ENCODE data around the gene SAMD10. TPM values are rescaled to one million over a fixed set of nuclear protein-coding genes. Genes with fewer than 3 reads are reported as not detected.
"Not testable (repeated sequence)": the region's sequence is repeated elsewhere in the genome, so short reads cannot be mapped to it uniquely, and the experiment has no call there.

Gene SAMD10
- total RNA-seq, 2 experiments from 2014 or later, result 20.5 to 21.8 TPM

DNA sequence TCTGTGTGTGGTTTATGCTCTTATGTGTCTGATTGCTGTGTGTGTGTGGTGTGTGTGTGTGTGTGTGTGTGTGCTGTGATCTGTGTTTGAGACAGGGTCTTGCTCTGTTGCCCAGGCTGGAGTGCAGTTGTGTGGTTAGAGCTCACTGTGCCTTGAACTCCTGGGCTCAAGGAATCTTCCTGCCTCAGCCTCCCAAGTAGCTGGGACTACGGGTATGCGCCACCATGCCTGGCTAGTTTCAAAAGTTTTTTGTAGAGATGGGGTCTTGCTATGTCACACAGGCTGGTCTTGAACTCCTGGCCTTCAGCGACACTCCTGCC lies 6.3 kb downstream of the SAMD10 start:
- H3K27ac Mint-ChIP-seq, result no peak overlapping the region
- peaks cover 42% of the 10 kb centered on the region for H3K4me1 Mint-ChIP-seq (ENCODE audit: low read depth)

DNA sequence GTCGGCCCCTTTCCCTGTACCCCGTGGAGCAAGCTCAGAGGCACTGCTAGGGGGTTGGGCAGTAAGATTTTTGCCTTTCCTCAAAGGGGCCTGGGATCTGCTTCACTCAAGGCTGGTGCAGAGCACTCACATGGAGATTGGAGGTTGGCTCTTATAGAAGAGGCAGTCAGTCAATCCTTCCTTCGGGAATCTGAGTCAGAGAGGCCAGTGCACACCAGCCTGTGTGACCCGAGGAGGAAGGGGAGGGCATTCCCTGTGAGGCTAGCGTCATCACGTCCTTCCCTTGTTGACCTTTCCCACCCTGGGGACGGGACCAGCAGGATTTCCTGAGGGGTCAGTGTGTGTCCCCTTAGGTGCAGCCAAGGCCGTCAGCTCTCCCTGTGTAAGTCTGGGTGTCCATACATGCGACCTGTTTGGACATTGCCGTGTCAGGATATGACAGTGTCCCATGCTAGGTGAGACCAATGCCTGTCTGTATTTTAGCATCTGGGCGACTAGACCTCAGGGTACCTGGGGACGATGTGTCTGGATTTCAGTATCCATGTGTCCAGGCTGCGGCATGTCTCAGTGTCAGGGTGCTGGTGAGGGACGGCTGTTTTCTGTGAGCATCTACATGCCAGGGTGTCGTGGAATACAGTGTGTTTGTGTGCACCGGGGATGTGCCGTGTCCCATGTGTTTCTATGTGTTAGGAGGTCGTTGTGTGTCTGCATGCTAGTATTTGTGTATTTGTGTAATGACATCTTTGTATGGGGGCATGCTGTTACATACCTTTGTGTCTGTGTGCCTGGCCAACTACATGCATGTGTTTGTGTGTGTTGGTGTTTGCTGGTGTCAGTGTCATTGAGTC lies 6.9 kb downstream of the SAMD10 start:
- Mint-ChIP-seq H3K4me1 (ENCODE audit: low read depth) (peaks cover 36% of the 10 kb centered on the region), H3K36me3 (ENCODE audit: low read depth) (peaks cover 23% of the 10 kb centered on the region), H3K27me3 (ENCODE audit: low read depth) (no peaks in the 10 kb centered on the region), H3K4me3 (no peak overlapping the region), H3K27ac (no peak overlapping the region), H3K9me3 (no peaks in the 10 kb centered on the region)
- DNase-seq, result no peak
- CTCF ChIA-PET, result interaction anchor here (1.1 to 2.1 kb wide), 5 partner anchors 39 to 184 kb away, joined by 3 to 6 read pairs (median 5); partner anchors contain the start of gene TPD52L2
- intact Hi-C loops (cut with micrococcal nuclease), result loop anchor here (1.0 kb wide), 1 partner anchor 63 kb away; no protein-coding TSS in a partner anchor

More for the DNA sequence above, 6.3 kb downstream of the SAMD10 start:
- Mint-ChIP-seq H3K27me3 (ENCODE audit: low read depth) (no peaks in the 10 kb centered on the region), H3K36me3 (ENCODE audit: low read depth) (peaks cover 23% of the 10 kb centered on the region), H3K9me3 (no peaks in the 10 kb centered on the region), H3K4me3 (no peak overlapping the region)
- intact Hi-C loops (cut with micrococcal nuclease), result loop anchor here (1.0 kb wide), 1 partner anchor 64 kb away; no protein-coding TSS in a partner anchor
- no peak for DNase-seq
- CTCF ChIA-PET, result interaction anchor here (1.0 to 2.1 kb wide), 15 partner anchors 19 to 476 kb away, joined by 3 to 10 read pairs (median 4); partner anchors contain the start of gene TPD52L2

DNA sequence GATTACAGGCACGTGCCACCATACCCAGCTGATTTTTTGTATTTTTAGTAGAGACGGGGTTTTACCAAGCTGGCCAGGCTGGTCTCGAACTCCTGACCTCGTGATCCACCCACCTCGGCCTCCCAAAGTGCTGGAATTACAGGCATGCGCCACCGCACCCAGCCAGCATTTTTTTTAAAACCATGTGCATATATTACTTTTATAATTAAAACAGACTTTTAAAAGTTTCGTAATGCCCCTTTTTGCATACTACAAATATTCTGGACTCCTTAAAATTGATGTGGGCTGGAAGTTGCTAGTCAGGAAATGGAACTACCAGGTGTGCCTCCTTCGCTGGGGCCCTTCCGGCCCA lies 7.5 kb downstream of the SAMD10 start:
- intact Hi-C loops (cut with micrococcal nuclease), result loop anchor here (2.0 kb wide), 1 partner anchor 391 kb away; no protein-coding TSS in a partner anchor
- H3K4me3 Mint-ChIP-seq; DNase-seq; H3K27ac Mint-ChIP-seq; H3K9me3 Mint-ChIP-seq; H3K27me3 Mint-ChIP-seq (ENCODE audit: low read depth); CTCF ChIA-PET: not testable (repeated sequence)
- Mint-ChIP-seq H3K36me3 (ENCODE audit: low read depth) (peaks cover 20% of the 10 kb centered on the region), H3K4me1 (ENCODE audit: low read depth) (peaks cover 30% of the 10 kb centered on the region)

DNA sequence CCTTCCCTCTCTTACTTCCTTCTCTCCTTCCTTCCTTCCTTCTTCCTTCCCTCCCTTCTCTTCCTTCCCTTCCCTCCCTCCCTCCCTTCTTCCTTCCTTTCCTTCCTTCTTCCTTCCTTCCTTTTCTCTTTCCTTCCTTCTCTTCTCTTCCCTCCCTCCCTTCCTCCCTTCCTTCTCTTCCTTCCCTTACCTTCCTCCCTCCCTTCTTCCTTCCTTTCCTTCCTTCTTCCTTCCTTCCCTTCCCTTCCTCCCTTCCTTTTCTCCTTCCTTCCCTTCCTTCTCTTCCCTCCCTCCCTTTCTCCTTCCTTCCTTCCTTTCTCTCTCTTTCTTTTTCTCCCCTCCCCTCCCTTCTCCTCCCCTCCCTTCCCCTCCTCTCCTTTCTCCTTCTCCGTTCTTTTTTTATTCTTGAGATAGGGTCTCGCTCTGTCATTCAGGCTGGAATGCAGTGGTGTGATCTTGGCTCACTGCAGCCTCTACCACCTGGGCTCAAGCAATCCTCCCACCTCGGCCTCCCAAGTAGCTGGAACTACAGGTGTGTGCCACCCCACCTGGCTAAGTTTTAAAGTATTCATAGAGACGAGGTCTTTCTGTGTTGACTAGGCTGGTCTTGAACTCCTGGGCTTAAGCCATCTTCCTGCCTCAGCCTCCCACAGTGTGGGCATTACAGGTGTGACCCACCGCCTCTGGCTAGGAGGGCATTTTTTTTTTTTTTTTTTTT lies 8.6 kb downstream of the SAMD10 start:
- intact Hi-C loops (cut with micrococcal nuclease), result loop anchor here (2.0 kb wide), 1 partner anchor 390 kb away; no protein-coding TSS in a partner anchor
- Mint-ChIP-seq H3K4me3 (peak overlapping the region; percentile 62), H3K36me3 (ENCODE audit: low read depth) (peaks cover 11% of the 10 kb centered on the region), H3K27me3 (ENCODE audit: low read depth) (no peaks in the 10 kb centered on the region), H3K9me3 (no peaks in the 10 kb centered on the region), H3K27ac (no peak overlapping the region), H3K4me1 (ENCODE audit: low read depth) (peaks cover 21% of the 10 kb centered on the region)
- DNase-seq, result no peak
- CTCF ChIA-PET, result no interaction called here

DNA sequence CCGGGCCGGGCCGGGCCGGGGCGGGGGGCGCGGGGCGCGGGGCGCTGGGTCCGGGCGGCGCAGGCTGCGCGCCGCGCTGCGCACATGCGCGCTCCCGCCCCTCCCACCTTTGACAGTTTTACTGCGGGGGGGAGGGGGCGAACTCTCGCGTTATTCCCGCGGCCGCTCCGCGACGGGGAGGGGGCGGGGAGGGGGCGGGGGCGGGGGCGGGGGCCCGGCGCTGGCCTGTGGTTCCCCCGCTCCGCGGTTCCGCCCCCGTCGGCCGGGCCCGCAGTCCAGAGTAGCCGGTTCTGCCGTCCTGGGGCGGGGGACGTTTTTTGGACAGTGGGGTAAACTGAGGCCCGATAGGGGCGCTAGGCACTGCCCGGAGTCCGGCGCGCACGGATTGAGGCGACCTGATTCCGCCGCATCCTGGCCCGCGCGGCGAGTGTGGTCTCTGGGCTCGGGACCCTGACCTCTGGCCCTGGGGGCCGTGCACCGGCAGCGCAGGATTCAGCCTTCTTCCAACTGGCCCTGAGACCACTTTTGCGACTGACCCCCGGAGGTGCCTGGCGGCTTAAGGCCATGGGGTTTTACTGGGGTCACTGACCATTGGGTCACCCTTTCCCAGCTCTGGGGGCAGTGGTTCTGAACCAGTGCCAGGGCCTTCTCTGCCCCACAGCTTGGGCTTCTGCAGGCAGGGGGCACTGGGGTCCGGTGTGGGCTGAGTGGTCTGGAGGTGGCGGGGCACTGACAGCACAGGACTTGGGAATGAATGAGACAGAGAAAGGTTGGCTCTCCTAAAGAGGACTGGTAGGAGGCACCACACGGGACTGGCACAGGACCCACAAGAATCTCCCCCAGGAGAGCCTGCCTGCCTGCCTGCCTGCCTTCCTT lies 9.4 kb downstream of the SAMD10 start, which contains the start of gene ZNF512B:
TSS of gene ZNF512B (minus strand) at position 93 of the 876 bp plus-strand sequence. CDS start 1,980 bp downstream, outside the sequence.
- Mint-ChIP-seq H3K27me3 (ENCODE audit: low read depth) (no peaks in the 10 kb centered on the region), H3K27ac (peak within 1 kb of the TSS; percentile 79), H3K9me3 (no peaks in the 10 kb centered on the region), H3K4me3 (peak within 1 kb of the TSS; percentile 80), H3K36me3 (ENCODE audit: low read depth) (peaks cover 11% of the 10 kb centered on the region), H3K4me1 (ENCODE audit: low read depth) (peaks cover 21% of the 10 kb centered on the region)
- intact Hi-C loops (cut with micrococcal nuclease), result loop anchor here (2.0 kb wide), 1 partner anchor 389 kb away; no protein-coding TSS in a partner anchor
- CTCF ChIA-PET, result no interaction called here
- peak; percentile 60 for DNase-seq

DNA sequence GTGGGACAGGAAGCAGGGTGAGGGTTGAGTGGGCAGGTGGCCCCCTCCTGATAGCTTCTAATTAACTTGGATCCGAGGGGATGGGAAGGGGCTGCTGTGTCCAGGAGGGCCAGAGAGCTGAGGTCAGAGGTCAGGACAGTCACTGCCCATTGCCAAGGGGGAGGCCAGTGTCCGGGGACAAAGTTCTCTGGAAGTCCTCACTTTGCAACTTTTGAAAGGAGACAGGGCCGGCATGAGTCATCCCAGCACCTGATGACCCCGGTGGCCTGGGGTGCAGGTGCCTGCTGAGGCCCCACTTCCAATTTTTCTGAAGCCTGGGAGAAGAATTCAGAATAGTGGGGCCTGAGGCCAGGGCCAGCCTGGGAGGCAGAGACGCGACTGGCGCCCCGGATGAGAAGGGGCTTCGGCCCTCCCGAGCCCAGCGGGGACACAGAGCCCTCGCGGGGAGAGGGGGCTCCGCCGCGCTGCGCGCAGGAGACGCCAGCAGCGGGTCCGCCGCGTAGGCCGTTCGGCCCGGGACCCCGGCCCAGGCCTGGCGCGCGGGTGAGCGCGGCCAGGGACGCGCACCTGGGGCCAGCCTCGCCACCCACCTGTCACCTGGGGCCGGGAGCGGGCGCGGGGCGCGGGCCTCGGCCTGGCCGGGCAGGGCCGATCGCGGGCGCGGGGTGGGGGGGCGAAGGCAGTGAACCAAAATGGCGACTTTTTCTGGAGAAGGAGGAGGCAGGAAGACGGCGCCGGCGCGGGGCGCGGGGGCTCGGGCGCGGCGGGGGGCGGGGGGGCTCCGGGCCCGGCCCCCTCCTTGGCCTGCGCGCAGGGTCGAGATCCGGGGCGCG lies 10.3 kb downstream of the SAMD10 start:
- Mint-ChIP-seq H3K4me3 (peak overlapping the region; percentile 80), H3K36me3 (ENCODE audit: low read depth) (peaks cover 7% of the 10 kb centered on the region), H3K4me1 (ENCODE audit: low read depth) (peaks cover 20% of the 10 kb centered on the region), H3K27ac (peak overlapping the region; percentile 79), H3K9me3 (no peaks in the 10 kb centered on the region), H3K27me3 (ENCODE audit: low read depth) (no peaks in the 10 kb centered on the region)
- DNase-seq, result peak; percentile 43
- intact Hi-C loops (cut with micrococcal nuclease), result no loop called here
- CTCF ChIA-PET, result no interaction called here

DNA sequence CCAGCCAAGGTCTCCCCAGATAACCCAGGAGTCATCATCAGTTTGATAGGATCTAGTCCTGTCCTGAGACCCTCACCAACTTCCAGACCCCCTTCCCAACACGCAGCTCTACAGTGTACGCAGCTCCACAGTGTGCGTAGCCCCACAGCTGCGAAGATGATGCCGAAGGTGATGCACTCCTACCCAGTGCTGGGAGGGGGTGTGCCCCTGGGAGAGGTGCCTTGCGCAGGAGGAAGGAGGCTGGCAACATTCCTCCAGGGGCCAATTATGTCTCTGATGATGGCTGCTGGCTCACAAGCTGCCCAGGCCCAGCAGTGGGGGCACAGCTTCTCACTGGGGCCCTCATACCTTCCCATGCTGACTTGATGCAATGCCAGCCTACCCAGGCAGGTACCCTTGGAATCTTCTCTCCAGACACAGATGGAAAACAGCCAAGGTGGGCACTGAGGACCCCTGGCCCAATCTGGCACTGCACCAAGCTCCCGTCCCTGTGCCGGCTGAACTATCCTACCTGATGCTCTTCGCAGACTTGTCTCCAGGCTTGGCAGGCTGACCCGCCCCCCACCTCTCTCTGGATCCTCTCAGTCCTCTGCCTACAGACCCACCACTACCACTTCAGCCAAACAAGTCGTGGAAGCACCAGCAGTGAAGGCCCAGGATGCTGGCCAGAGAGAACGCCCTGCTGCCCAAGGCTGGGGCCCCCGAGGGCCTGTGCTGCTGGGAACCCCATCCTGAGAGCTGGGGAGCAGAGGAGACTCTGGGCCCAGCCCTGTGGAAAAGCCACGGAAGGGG lies 11.1 kb downstream of the SAMD10 start:
- peak overlapping the region; percentile 80 for H3K4me3 Mint-ChIP-seq
- no peaks in the 10 kb centered on the region for H3K27me3 Mint-ChIP-seq (ENCODE audit: low read depth)
- CTCF ChIA-PET, result interaction anchor here (1.5 kb wide), 1 partner anchor 12 kb away, joined by 5 read pairs; the partner anchor contains the start of gene PRPF6
- peak; percentile 4 for DNase-seq
- peaks cover 15% of the 10 kb centered on the region for H3K4me1 Mint-ChIP-seq (ENCODE audit: low read depth)
- no peaks in the 10 kb centered on the region for H3K9me3 Mint-ChIP-seq
- H3K36me3 Mint-ChIP-seq (ENCODE audit: low read depth), result peaks cover 3% of the 10 kb centered on the region
- intact Hi-C loops (cut with micrococcal nuclease), result no loop called here
- H3K27ac Mint-ChIP-seq, result peak overlapping the region; percentile 79

DNA sequence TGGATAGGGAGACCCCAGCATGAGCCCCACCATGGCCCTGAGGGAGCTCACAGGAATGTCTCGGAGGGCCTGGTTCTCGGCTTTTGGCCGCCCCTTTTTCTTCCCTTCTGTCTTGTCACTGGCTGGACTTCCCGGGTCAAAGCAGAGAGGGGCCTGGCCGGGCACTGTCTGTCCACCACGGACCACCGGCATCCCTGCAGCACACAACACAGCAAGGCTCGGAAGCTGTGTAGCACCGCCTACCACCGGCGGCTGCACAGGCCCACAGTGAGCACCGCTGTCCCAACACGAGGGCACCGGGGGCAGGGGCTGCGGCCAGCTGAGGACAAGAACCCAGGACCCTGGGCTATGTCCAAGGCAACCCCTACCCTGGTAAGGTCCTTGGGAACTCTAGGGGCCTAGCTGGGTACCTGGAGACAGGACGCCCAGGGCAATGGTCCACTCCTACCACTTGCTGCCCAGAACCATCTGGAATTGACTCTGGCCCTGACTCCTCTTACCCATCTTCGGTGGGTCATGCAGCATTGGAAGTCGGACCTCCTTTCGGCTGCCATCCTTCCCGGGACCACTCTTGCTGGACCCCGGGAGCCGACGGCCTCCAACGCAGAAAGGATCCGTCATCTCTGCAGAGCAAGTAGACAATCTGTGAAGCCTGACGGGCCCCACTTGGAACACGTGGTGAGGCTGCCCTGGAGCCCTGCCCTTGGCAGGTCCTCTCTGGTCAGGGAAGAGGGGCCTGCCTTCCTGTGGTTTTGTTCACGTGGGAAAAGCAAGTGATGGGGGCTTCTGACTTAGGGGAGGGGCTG lies 11.9 kb downstream of the SAMD10 start:
- DNase-seq, result peak; percentile 4
- Mint-ChIP-seq H3K9me3 (no peaks in the 10 kb centered on the region), H3K36me3 (ENCODE audit: low read depth) (peaks cover 4% of the 10 kb centered on the region), H3K4me1 (ENCODE audit: low read depth) (peaks cover 14% of the 10 kb centered on the region), H3K27ac (no peak overlapping the region), H3K4me3 (peak overlapping the region; percentile 80), H3K27me3 (ENCODE audit: low read depth) (no peaks in the 10 kb centered on the region)
- CTCF ChIA-PET, result interaction anchor here (1.5 kb wide), 1 partner anchor 13 kb away, joined by 5 read pairs; the partner anchor contains the start of gene PRPF6
- intact Hi-C loops (cut with micrococcal nuclease), result no loop called here

DNA sequence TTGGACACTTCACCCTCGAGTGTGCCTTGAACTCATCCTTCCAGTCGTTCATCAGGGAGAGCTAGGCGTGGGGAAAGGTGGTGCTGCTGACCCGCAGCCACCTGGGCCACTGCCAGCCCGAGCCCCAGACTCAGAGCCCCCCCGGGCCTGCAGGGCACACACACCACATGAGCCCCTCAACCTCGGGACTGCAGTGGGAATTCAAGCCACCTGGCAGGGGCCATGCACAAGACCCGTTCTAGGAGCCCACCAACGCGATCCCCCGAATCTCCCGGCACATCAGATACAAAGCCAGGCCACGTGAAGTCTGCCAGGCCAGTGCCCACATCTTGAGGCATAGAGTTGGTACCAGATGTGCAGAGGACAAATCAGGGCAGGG lies 12.5 kb downstream of the SAMD10 start:
- H3K4me1 Mint-ChIP-seq (ENCODE audit: low read depth), result peaks cover 12% of the 10 kb centered on the region
- intact Hi-C loops (cut with micrococcal nuclease), result no loop called here
- no peak overlapping the region for H3K27ac Mint-ChIP-seq
- peaks cover 4% of the 10 kb centered on the region for H3K36me3 Mint-ChIP-seq (ENCODE audit: low read depth)
- H3K27me3 Mint-ChIP-seq (ENCODE audit: low read depth), result no peaks in the 10 kb centered on the region
- no peak overlapping the region for H3K4me3 Mint-ChIP-seq
- no peaks in the 10 kb centered on the region for H3K9me3 Mint-ChIP-seq
- CTCF ChIA-PET, result interaction anchor here (1.5 kb wide), 1 partner anchor 14 kb away, joined by 5 read pairs; the partner anchor contains the start of gene PRPF6
- peak; percentile 3 for DNase-seq

Measured in activated naive CD4-positive, alpha-beta T cell treated with anti-CD3 and anti-CD28 coated beads for 36 hours (primary cell).